K562 (cell line): ENCODE results near the gene PARD3B. TPM values are rescaled to one million over a fixed set of nuclear protein-coding genes. Genes with fewer than 3 reads are reported as not detected.

Experiments used
- ATAC-seq: fragments of 200-7000 bp; cut with Tn5 transposase; 3 replicates; pipeline ENCODE4 v1.9.1; 2020; ENCODE audit warnings: moderate library complexity
- BruUV-seq: library from RNA; stranded (reverse); fragments of 400-500 nt; replicated peaks from 2 replicates; lab custom pipeline; 2021; lab: Mats Ljungman, UMichigan
- CTCF ChIA-PET: fragments of 300-600 bp; formaldehyde crosslinking; extraction: SDS; loops from one replicate; lab custom pipeline; 2021; ENCODE audit warnings: low intra/inter-chr PET ratio; lab: Yijun Ruan, JAX
- POLR2A ChIA-PET: fragments of 300-600, 350-650 bp; sonication (Branson Sonifier 250); formaldehyde crosslinking; extraction: SDS; loops from one replicate; lab custom pipeline; 2021; ENCODE audit warnings: antibody characterized with exemption, inconsistent platforms; lab: Yijun Ruan, JAX
- DNase-seq, 4 experiments: peaks; one replicate each; pipeline versions ENCODE4 v3.0.0 to v3.0.0-alpha.2; 2011 to 2018; ENCODE audit warnings: low spot score in 3 of 4, mixed read lengths in 3 of 4; ENCODE audit errors: extremely low read depth in 1 of 4
- FAIRE-seq: peaks from 2 replicates; lab custom pipeline; 2011; peaks lifted over from hg19 to GRCh38; lab: Jason Lieb, UNC
- H2AFZ ChIP-seq: 2 replicates; pipeline ENCODE4 v1.6.0; 2011; ENCODE audit warnings: low read depth, low read length, control low read depth, inconsistent platforms
- H3K27ac ChIP-seq: fragments of 200-600 bp; 3 replicates; pipeline ENCODE4 v1.8.0; 2011; ENCODE audit warnings: low read depth, mild to moderate bottlenecking, control low read depth, inconsistent platforms, low read length, moderate library complexity, mixed read lengths; ENCODE audit errors: extremely low read depth
- H3K27me3 ChIP-seq, 2 experiments: fragments of 300-600 bp in 1 of 2; 2 replicates in 1 of 2; 3 replicates in 1 of 2; pipeline versions ENCODE4 v1.6.0 to v1.8.0; 2011; ENCODE audit warnings: inconsistent platforms in 2 of 2, low read length in 2 of 2, mild to moderate bottlenecking in 1 of 2, mixed read lengths in 1 of 2, moderate library complexity in 1 of 2; ENCODE audit not compliant: control insufficient read depth in 2 of 2, insufficient read depth in 2 of 2
- H3K36me3 ChIP-seq: fragments of 300-600 bp; 3 replicates; pipeline ENCODE4 v1.8.0; 2011; ENCODE audit warnings: mild to moderate bottlenecking, low read length, inconsistent platforms; ENCODE audit not compliant: control insufficient read depth, insufficient read depth
- H3K4me1 ChIP-seq, 2 experiments: fragments of 200-600 bp in 1 of 2; replicated peaks in 1 of 2; 2 replicates in 1 of 2; 3 replicates in 1 of 2; pipeline versions ENCODE4 v1.5.1 to v1.8.0; 2011; ENCODE audit warnings: inconsistent platforms in 2 of 2, low read length in 2 of 2, mild to moderate bottlenecking in 1 of 2, mixed read lengths in 1 of 2, moderate library complexity in 1 of 2; ENCODE audit not compliant: control insufficient read depth in 2 of 2, insufficient read depth in 2 of 2
- H3K4me2 ChIP-seq: 2 replicates; pipeline ENCODE4 v1.6.1; 2011; ENCODE audit warnings: low read length, control low read depth, inconsistent platforms, mixed read lengths; ENCODE audit not compliant: insufficient read depth
- H3K4me3 ChIP-seq: fragments of 200-600 bp; sonication (generic), shearing (Covaris generic); 2 replicates; pipeline ENCODE4 v1.5.1; 2016; ENCODE audit warnings: control low read depth, inconsistent platforms
- H3K79me2 ChIP-seq: fragments of 200-600 bp; 3 replicates; pipeline ENCODE4 v1.8.0; 2011; ENCODE audit warnings: low read length, inconsistent platforms; ENCODE audit not compliant: control insufficient read depth, insufficient read depth
- H3K9ac ChIP-seq, 2 experiments: 2 replicates each; pipeline versions ENCODE4 v1.6.0 to v1.6.1; 2011; ENCODE audit warnings: low read depth in 2 of 2, low read length in 2 of 2, control low read depth in 1 of 2, inconsistent platforms in 1 of 2, mild to moderate bottlenecking in 1 of 2, mixed read lengths in 1 of 2; ENCODE audit not compliant: insufficient read depth in 1 of 2
- H3K9me1 ChIP-seq: one replicate; pipeline ENCODE4 v1.6.0; 2011; ENCODE audit warnings: inconsistent platforms, mild to moderate bottlenecking, low read length, moderate library complexity; ENCODE audit not compliant: control insufficient read depth, insufficient read depth
- H3K9me3 ChIP-seq: replicated peaks from 2 replicates; pipeline ENCODE4 v1.5.1; 2011; ENCODE audit warnings: low read depth, low read length, inconsistent platforms; ENCODE audit not compliant: control insufficient read depth, insufficient read depth
- H4K20me1 ChIP-seq: replicated peaks from 2 replicates; pipeline ENCODE4 v1.6.1; 2011; ENCODE audit warnings: low read length, inconsistent platforms, mixed read lengths; ENCODE audit not compliant: control insufficient read depth, insufficient read depth
- FOXA3 ChIP-seq, 2 experiments: fragments of 450-650 bp in 1 of 2; sonication (generic) in 1 of 2; formaldehyde crosslinking; IDR thresholded peaks in 1 of 2; conservative IDR thresholded peaks in 1 of 2; 2 replicates each; pipeline versions ENCODE4 v1.4.0 to v1.8.0; 2020 to 2022; ENCODE audit warnings: mild to moderate bottlenecking in 2 of 2, missing genetic modification reagents in 1 of 2
- MAFG ChIP-seq: fragments of 450-650 bp; conservative IDR thresholded peaks from 2 replicates; pipeline ENCODE4 v1.6.1; 2016; ENCODE audit warnings: missing genetic modification characterization, missing compliant biosample characterization
- ZNF431 ChIP-seq: sonication (generic); formaldehyde crosslinking; IDR thresholded peaks from 2 replicates; pipeline ENCODE4 v1.8.0; 2022; ENCODE audit warnings: mild to moderate bottlenecking, missing genetic modification reagents
- ZNF507 ChIP-seq: conservative IDR thresholded peaks from 2 replicates; pipeline ENCODE4 v1.6.1; 2017; ENCODE audit warnings: missing genetic modification characterization, missing compliant biosample characterization
- ZNF764 ChIP-seq: fragments of 250-450 bp; sonication (Bioruptor Pico); IDR thresholded peaks from 2 replicates; pipeline ENCODE4 v1.4.0; 2020; ENCODE audit warnings: low read depth, mild to moderate bottlenecking, moderate library complexity
- WGBS: fragments of 100-300 bp; shearing (Covaris generic); methylation state at CpG from one replicate; pipeline ENCODE4 v1.1.6; 2016; ENCODE audit warnings: low coverage, mixed read lengths; ENCODE audit not compliant: insufficient coverage; ENCODE audit errors: missing lambda C conversion rate; 5-methylcytosine and 5-hydroxymethylcytosine counted together
- in situ Hi-C: fragments of 300-500 bp; cut with MboI; formaldehyde crosslinking; loops from 4 replicates; pipeline ENCODE4 v1.15.0; 2018; ENCODE audit warnings: inconsistent platforms, mixed read lengths
- intact Hi-C: fragments of 100-400 bp; cut with micrococcal nuclease; formaldehyde crosslinking; loops from 2 replicates; pipeline ENCODE4 v1.14.2; 2022
- polyA plus RNA-seq, 8 experiments: library from polyadenylated mRNA; depleted of rRNA in 4 of 8; stranded (reverse) in 5 of 8; unstranded in 3 of 8; fragments of >200 nt; fragmentation: Nextera tagmentation in 2 of 8; fragmentation: Illumina TruSeq in 1 of 8; extraction: Ambion mirVana in 2 of 8; extraction: Trizol in 1 of 8; gene quantifications; 2 replicates each; pipeline versions ENCODE4 v1.2.1 to v1.2.3, GENCODE V29; 2011 to 2014; ENCODE audit warnings: inconsistent platforms in 1 of 8, missing spikeins in 1 of 8
- total RNA-seq, 7 experiments: library from RNA; depleted of rRNA in 6 of 7; stranded (reverse); fragments of >200 nt in 6 of 7; fragmentation: Illumina TruSeq in 2 of 7; extraction: Trizol in 2 of 7; gene quantifications; 2 replicates each; pipeline versions ENCODE4 v1.2.1 to v1.2.3, GENCODE V29; 2011 to 2021; ENCODE audit warnings: low replicate concordance in 1 of 7
- TF ChIP-seq, protein P1 (sequence below): fragments of 450-650 bp; IDR thresholded peaks from 2 replicates; pipeline ENCODE4 v1.6.1; 2016; ENCODE audit warnings: mild to moderate bottlenecking

The PARD3B gene
- total and polyA plus RNA-seq, 9 of the 15 experiments (the other 6 are each of a cell fraction or from before 2014, with no cell fraction given) = 0.15 to 3.0 (median 1.1) TPM

DNA sequence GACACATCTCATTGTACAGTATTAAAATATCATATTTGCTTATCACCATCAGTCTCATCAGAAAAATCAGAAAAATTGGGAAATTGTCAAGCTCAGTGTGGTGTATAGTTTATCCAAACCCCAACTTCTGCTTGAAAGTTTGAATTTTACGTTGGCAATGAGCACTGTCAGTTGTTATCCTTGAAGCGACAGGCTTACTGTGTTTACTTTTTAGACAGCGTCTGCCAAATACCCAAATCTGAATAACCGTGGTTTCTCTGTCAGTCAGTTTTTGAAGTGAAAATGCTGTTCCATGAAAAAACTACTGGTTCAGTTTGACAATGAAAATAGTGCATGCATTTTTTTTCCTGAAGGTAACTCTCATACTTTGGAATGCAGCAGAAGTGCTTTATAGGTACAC is 70.2 kb downstream of the PARD3B start (continued):
- TF ChIP-seq, protein P1, sequence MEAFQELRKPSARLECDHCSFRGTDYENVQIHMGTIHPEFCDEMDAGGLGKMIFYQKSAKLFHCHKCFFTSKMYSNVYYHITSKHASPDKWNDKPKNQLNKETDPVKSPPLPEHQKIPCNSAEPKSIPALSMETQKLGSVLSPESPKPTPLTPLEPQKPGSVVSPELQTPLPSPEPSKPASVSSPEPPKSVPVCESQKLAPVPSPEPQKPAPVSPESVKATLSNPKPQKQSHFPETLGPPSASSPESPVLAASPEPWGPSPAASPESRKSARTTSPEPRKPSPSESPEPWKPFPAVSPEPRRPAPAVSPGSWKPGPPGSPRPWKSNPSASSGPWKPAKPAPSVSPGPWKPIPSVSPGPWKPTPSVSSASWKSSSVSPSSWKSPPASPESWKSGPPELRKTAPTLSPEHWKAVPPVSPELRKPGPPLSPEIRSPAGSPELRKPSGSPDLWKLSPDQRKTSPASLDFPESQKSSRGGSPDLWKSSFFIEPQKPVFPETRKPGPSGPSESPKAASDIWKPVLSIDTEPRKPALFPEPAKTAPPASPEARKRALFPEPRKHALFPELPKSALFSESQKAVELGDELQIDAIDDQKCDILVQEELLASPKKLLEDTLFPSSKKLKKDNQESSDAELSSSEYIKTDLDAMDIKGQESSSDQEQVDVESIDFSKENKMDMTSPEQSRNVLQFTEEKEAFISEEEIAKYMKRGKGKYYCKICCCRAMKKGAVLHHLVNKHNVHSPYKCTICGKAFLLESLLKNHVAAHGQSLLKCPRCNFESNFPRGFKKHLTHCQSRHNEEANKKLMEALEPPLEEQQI = no peak
- TF ChIP-seq ZNF764 (CRISPR knock-in tag) (no peak), ZNF507 (tag) (no peak)
- TF ChIP-seq, all 486 proteins: peak for 0

DNA sequence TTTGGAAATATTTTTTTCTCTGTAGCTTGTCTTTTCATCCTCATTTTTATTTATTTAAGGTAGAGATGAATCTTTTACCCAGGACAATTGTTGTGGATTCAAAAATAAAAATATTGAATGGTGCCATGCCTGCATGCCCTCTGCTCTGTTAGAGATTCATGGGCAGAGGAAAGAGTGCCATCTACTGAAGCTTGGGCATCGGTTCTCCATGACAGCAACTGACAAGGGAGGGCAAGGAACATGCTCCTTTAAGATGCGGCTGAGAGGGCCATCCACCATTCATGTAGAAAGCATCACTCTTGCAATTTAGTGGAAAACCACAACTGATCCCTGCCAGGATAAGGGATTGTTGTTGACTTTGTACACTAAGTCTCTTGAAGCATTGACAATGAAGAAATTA is 79.9 kb downstream of the PARD3B start:
- Histone ChIP-seq H3K4me3 (no peak overlapping the region), H3K9ac (no peak overlapping the region), H3K9me3 (no peaks in the 10 kb centered on the region), H3K27me3 (no peaks in the 10 kb centered on the region), H3K27ac (no peak overlapping the region), H4K20me1 (no peaks in the 10 kb centered on the region), H2AFZ (no peak overlapping the region), H3K36me3 (no peaks in the 10 kb centered on the region), H3K4me1 (no peaks in the 10 kb centered on the region), H3K9me1 (no peaks in the 10 kb centered on the region), H3K79me2 (no peaks in the 10 kb centered on the region), H3K4me2 (no peak overlapping the region)
- DNase-seq (no peak), FAIRE-seq (no peak), ATAC-seq (no peak)
- no TSS peak for BruUV-seq
- POLR2A ChIA-PET = no interaction called here
- intact Hi-C loops = no loop called here
- in situ Hi-C loops = no loop called here
- TF ChIP-seq FOXA3 (CRISPR knock-in tag; conservative IDR thresholded peaks at IDR 0.05 in 1 of 2, IDR thresholded peaks at IDR 0.05 in 1 of 2) = peak in 1 of 2 experiments; percentile 37; a peak in 1 of 4 replicates
- no peak for TF ChIP-seq ZNF431
- no peak for TF ChIP-seq MAFG (tag)
- 0% methylated on average over 2 of the region's 2 CpGs for WGBS
- CTCF ChIA-PET = no interaction called here
